Activated naive CD8-positive, alpha-beta T cell treated with anti-CD3 and anti-CD28 coated beads, Interleukin-2, amount 50 U/mL, for 24 hours (primary cell): Measurements from ENCODE around the gene MYO15B.

Experiments used
- ATAC-seq: fragments of 150-1000 bp; cut with Tn5 transposase; one replicate; pipeline ENCODE4 v1.10.0; 2021
- DNase-seq: peaks from one replicate; pipeline ENCODE4 v3.0.0; 2021
- H3K27ac Mint-ChIP-seq: one replicate; pipeline ENCODE4 v1.8.0; 2021; ENCODE audit warnings: mild to moderate bottlenecking, mixed read lengths
- H3K27me3 Mint-ChIP-seq: one replicate; pipeline ENCODE4 v1.8.0; 2021; ENCODE audit warnings: mixed read lengths
- H3K36me3 Mint-ChIP-seq: one replicate; pipeline ENCODE4 v1.8.0; 2021; ENCODE audit warnings: low read depth, mixed read lengths
- H3K4me1 Mint-ChIP-seq: one replicate; pipeline ENCODE4 v1.8.0; 2021; ENCODE audit warnings: mixed read lengths
- H3K4me3 Mint-ChIP-seq: one replicate; pipeline ENCODE4 v1.8.0; 2021; ENCODE audit warnings: mild to moderate bottlenecking, moderate library complexity, mixed read lengths
- H3K9me3 Mint-ChIP-seq: one replicate; pipeline ENCODE4 v1.8.0; 2021; ENCODE audit warnings: mixed read lengths

The MYO15B gene

GRCh38 chr17:75553295-75554110 lies 34.1 kb upstream of the MYO15B start:
- H3K9me3 Mint-ChIP-seq, result no peaks in the 10 kb centered on the region
- ATAC-seq (no peak), DNase-seq (no peak)
- H3K36me3 Mint-ChIP-seq, result no peaks in the 10 kb centered on the region
- H3K4me1 Mint-ChIP-seq, result no peaks in the 10 kb centered on the region
- H3K27ac Mint-ChIP-seq, result no peak overlapping the region
- H3K27me3 Mint-ChIP-seq, result no peaks in the 10 kb centered on the region
- no peak overlapping the region for H3K4me3 Mint-ChIP-seq

GRCh38 chr17:75555679-75556153 lies 31.9 kb upstream of the MYO15B start:
- H3K27me3 Mint-ChIP-seq, result no peaks in the 10 kb centered on the region
- H3K9me3 Mint-ChIP-seq, result no peaks in the 10 kb centered on the region
- no peaks in the 10 kb centered on the region for H3K36me3 Mint-ChIP-seq
- no peak overlapping the region for H3K27ac Mint-ChIP-seq
- H3K4me1 Mint-ChIP-seq, result no peaks in the 10 kb centered on the region
- DNase-seq (no peak), ATAC-seq (no peak)
- no peak overlapping the region for H3K4me3 Mint-ChIP-seq

GRCh38 chr17:75557075-75557851 lies 30.3 kb upstream of the MYO15B start:
- no peaks in the 10 kb centered on the region for H3K4me1 Mint-ChIP-seq
- no peaks in the 10 kb centered on the region for H3K9me3 Mint-ChIP-seq
- ATAC-seq, result no peak
- no peaks in the 10 kb centered on the region for H3K27me3 Mint-ChIP-seq
- H3K4me3 Mint-ChIP-seq, result no peak overlapping the region
- no peaks in the 10 kb centered on the region for H3K36me3 Mint-ChIP-seq
- DNase-seq, result no peak
- H3K27ac Mint-ChIP-seq, result no peak overlapping the region

- Mint-ChIP-seq H3K36me3 (no peaks in the 10 kb centered on the region), H3K27ac (no peak overlapping the region), H3K27me3 (no peaks in the 10 kb centered on the region), H3K4me1 (no peaks in the 10 kb centered on the region), H3K9me3 (no peaks in the 10 kb centered on the region), H3K4me3 (no peak overlapping the region)
- ATAC-seq, result no peak
- no peak for DNase-seq
Measured at GRCh38 chr17:75557852-75558665, 29.5 kb upstream of the MYO15B start.

GRCh38 chr17:75558666-75559530 lies 28.7 kb upstream of the MYO15B start:
- Mint-ChIP-seq H3K27me3 (no peaks in the 10 kb centered on the region), H3K36me3 (no peaks in the 10 kb centered on the region), H3K9me3 (no peaks in the 10 kb centered on the region), H3K4me3 (no peak overlapping the region), H3K27ac (no peak overlapping the region), H3K4me1 (no peaks in the 10 kb centered on the region)
- no peak for DNase-seq
- no peak for ATAC-seq

DNA sequence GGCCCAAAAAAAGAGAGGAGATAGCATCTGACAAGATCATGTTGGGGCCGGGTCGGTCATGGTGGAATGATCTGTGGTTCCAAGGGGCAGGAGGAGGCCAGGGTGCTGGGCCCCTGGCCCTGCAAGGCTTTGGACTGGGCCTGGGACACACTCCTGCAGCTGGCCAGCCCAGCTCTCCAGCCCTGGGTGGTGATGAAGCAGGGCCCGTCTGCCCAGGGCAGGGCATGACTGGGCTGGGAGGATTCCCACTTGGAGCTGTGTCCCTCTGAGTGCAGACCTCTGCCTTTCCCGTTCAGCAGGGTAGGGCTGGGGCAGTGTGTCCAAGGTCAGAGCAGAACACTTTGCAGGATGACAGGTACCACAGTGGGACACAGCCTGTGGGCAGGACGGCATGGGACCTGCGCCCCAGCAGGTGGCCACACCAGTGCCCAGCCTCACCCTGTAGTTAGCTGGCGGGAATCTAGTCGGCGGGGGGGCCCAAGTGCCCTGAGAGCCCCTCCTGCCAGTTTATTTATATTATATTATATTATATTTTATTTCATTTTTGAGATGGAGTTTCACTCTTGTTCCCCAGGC lies 27.6 kb upstream of the MYO15B start:
- ATAC-seq (no peak), DNase-seq (no peak)
- H3K27me3 Mint-ChIP-seq, result no peaks in the 10 kb centered on the region
- H3K4me1 Mint-ChIP-seq, result no peaks in the 10 kb centered on the region
- H3K4me3 Mint-ChIP-seq, result no peak overlapping the region
- no peak overlapping the region for H3K27ac Mint-ChIP-seq
- H3K9me3 Mint-ChIP-seq, result no peaks in the 10 kb centered on the region
- H3K36me3 Mint-ChIP-seq, result no peaks in the 10 kb centered on the region

DNA sequence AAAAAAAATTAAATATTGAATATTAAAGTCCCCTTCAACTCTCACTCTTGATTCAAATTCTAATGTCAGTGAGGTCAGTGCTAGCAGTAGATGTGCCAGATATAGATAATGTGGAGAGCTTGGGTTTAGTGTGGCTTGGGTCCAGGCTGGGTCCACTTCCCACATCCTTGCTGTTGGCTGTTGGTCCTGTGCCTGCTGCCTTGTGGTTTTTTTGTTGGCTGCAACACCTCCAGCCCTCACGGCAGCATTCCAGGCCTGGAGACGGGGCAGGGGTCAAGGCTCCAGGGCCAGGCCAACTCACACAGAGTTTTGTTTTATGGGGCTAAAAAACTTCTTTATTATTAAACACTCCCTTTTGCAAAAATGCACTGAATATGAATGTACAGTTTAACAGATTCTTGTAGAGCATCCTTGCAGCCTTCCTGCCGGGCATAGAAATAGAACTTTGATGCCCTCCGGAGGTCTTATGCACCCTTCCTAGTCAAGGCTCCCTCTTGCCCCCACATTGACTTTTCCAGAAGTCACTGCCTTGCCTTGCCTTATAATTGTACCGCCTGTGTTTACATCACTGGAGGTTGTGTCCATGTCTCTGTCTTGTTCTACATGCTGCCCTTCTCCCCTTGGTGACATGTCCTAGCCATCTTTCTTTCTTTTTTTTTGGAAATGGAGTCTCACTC lies 25.5 kb upstream of the MYO15B start:
- no peak overlapping the region for H3K27ac Mint-ChIP-seq

GRCh38 chr17:75563063-75563758 lies 24.4 kb upstream of the MYO15B start:
- ATAC-seq (no peak), DNase-seq (no peak)
- Mint-ChIP-seq H3K4me3 (no peak overlapping the region), H3K9me3 (no peaks in the 10 kb centered on the region), H3K27ac (no peak overlapping the region), H3K4me1 (no peaks in the 10 kb centered on the region), H3K27me3 (no peaks in the 10 kb centered on the region), H3K36me3 (no peaks in the 10 kb centered on the region)

More for the DNA sequence above, 25.5 kb upstream of the MYO15B start:
- Mint-ChIP-seq H3K4me3 (no peak overlapping the region), H3K27me3 (no peaks in the 10 kb centered on the region), H3K36me3 (no peaks in the 10 kb centered on the region), H3K9me3 (no peaks in the 10 kb centered on the region), H3K4me1 (no peaks in the 10 kb centered on the region)
- DNase-seq (no peak), ATAC-seq (no peak)

- ATAC-seq (no peak), DNase-seq (no peak)
- H3K9me3 Mint-ChIP-seq, result no peaks in the 10 kb centered on the region
- H3K27me3 Mint-ChIP-seq, result no peaks in the 10 kb centered on the region
- no peak overlapping the region for H3K27ac Mint-ChIP-seq
- H3K4me3 Mint-ChIP-seq, result no peak overlapping the region
- no peaks in the 10 kb centered on the region for H3K36me3 Mint-ChIP-seq
- no peaks in the 10 kb centered on the region for H3K4me1 Mint-ChIP-seq
Measured at GRCh38 chr17:75564195-75564594, 23.4 kb upstream of the MYO15B start.

DNA sequence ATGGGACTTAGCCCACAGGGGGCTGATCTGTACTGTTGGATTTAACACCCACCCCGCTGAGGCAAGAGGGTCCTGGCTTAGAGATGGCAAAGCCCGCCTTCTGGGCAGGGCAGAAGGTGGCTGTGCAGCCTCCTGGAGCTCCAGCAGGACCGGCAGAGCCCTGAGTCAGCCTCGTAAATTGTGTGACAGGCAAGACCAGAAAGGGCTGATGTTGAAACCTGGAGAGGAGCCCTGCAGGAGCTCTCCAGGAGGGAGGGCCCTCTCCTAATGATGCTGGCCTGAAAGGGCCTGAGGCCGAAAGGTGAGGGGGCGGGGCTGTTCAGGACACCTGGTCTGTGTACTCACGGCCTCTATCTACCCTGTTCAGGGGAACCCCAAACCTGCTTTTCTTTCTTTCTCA lies 22.5 kb upstream of the MYO15B start:
- Mint-ChIP-seq H3K27ac (no peak overlapping the region), H3K4me1 (no peaks in the 10 kb centered on the region), H3K9me3 (no peaks in the 10 kb centered on the region), H3K27me3 (no peaks in the 10 kb centered on the region), H3K36me3 (no peaks in the 10 kb centered on the region), H3K4me3 (no peak overlapping the region)
- DNase-seq (no peak), ATAC-seq (no peak)

DNA sequence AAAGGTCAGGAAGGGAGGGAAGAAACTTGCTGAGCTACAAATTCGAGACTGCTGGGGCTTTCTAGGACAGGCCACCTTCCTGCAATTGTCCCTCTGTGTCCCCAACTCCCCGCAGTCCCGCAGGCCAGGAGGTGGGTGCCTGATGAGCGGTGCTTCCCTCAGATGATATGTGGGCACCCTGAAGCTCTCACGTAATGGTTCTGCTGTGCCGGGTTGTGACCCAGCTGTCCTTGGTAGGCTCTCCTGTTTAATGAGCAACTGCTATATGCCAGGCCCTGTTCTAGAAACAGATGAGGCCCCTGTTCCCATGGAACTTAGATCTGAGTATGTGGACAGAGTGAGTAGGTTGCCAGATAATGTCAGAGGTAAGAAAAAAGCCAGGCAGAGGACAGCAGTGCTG lies 22.0 kb upstream of the MYO15B start:
- Mint-ChIP-seq H3K4me3 (no peak overlapping the region), H3K9me3 (no peaks in the 10 kb centered on the region), H3K4me1 (no peaks in the 10 kb centered on the region), H3K36me3 (no peaks in the 10 kb centered on the region), H3K27me3 (no peaks in the 10 kb centered on the region), H3K27ac (no peak overlapping the region)
- ATAC-seq (no peak), DNase-seq (no peak)

DNA sequence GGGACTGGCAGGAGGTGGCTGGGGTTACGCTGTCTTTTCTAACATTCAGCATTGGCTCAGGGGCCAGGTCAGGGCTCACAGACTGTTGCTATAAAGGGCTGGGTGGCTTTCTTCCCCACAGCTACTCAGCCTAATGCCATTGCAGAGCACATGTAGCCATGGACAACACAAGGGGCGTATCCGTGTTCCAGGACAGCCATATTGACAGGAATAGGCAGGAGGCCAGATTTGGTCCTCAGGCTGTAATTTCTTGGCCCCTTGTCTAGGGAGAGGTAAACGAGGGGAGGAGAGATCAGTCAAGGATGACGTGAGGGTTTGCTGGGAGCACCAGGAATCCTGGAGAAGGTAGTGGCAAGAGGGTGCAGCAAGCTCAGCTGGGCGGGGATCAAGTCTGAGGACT lies 21.2 kb upstream of the MYO15B start:
- H3K9me3 Mint-ChIP-seq, result no peaks in the 10 kb centered on the region
- H3K4me3 Mint-ChIP-seq, result no peak overlapping the region
- H3K4me1 Mint-ChIP-seq, result no peaks in the 10 kb centered on the region
- H3K36me3 Mint-ChIP-seq, result no peaks in the 10 kb centered on the region
- ATAC-seq, result no peak
- H3K27ac Mint-ChIP-seq, result no peak overlapping the region
- H3K27me3 Mint-ChIP-seq, result no peaks in the 10 kb centered on the region
- DNase-seq, result no peak

DNA sequence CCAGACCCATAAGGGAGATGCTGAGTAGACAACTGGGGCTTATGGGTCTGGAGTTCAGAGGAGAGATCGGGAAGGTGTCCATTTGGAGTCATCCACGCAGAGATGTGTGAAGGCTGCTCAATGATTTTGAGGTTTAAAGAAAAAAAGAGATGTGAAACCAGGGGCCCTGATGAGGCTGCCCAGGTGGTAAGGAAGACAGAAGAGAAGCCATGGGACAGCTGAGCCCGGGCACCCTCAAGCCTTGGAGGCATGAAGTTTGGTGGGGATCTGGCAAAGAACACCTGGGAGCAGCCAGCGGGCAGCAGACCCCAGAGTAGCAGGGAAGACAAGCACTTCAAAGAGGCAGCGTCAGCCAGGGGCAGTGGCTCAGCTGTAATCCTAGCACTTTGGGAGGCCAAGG lies 20.8 kb upstream of the MYO15B start:
- Mint-ChIP-seq H3K27me3 (no peaks in the 10 kb centered on the region), H3K9me3 (no peaks in the 10 kb centered on the region)

More for the DNA sequence above, 20.8 kb upstream of the MYO15B start:
- DNase-seq (no peak), ATAC-seq (no peak)
- Mint-ChIP-seq H3K4me3 (no peak overlapping the region), H3K27ac (no peak overlapping the region), H3K36me3 (no peaks in the 10 kb centered on the region), H3K4me1 (no peaks in the 10 kb centered on the region)
